SK-MEL-5 (cell line): ENCODE results near the gene PIH1D2. TPM values are rescaled to one million over a fixed set of nuclear protein-coding genes. Genes with fewer than 3 reads are reported as not detected.
"Not testable (repeated sequence)": the region's sequence is repeated elsewhere in the genome, so short reads cannot be mapped to it uniquely, and the experiment has no call there.

Source experiments
- DNase-seq: peaks from one replicate; pipeline ENCODE4 v3.0.0-alpha.2; 2016; ENCODE audit warnings: low read depth, low spot score
- in situ Hi-C: cut with HindIII; loops from 2 replicates; pipeline ENCODE4 v1.10.0; 2016; ENCODE audit warnings: low sequenced_read_pairs, high pct_unique_total_duplicates, low pct_unique_long_range_greater_than_20kb
- total RNA-seq: library from RNA; depleted of rRNA; stranded (reverse); fragments of >200 nt; shearing (Covaris generic); gene quantifications from 2 replicates; pipeline ENCODE4 v1.2.3, GENCODE V29; 2014

PIH1D2 gene
- total RNA-seq, 1 experiment from 2014 or later = 1.1 TPM

DNA sequence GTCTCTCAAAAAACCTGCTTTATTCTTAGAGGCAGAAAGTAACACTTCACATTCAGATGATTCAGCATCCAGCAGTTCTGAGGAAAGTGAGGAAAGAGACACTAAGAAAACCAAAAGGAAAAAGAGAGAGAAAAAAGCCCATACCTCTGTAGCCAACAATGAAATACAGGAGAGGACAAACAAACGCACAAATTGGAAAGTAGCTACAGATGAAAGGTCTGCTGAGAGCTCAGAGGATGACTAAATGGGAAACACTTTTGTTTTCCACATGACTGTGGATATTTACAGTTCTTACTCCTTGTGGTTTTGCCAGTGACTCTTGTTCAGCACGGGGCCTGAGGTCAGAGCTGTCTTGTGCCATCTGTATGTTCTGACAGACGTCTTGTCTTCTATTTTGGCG is 8.9 kb upstream of the PIH1D2 start:
- in situ Hi-C loops = no loop called here
- DNase-seq = peak; percentile 78

GRCh38 chr11:112062923-112063322 is 10.9 kb downstream of the PIH1D2 start:
- in situ Hi-C loops = no loop called here
- no peak for DNase-seq

DNA sequence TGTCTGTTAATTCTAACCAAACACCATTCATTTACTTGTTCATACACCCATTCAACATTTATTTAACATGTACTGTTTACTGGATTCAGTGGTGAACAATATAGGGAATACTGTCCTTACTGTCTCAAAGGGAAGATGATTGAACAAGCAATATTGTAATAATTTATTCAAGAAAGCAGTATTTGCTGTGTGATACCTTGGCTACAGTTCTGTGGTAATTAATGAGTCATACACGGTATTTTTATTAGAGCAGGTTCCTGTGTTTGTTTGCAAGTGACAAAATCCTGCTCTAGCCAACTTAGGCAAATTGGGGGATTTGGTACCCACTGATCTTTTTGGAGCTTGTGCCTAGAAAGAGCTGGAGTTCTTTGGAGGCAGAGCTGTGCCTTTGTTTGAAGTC is 15.7 kb downstream of the PIH1D2 start:
- in situ Hi-C loops = no loop called here
- DNase-seq = no peak

- no peak for DNase-seq
- in situ Hi-C loops = no loop called here
Measured at GRCh38 chr11:112057170-112057569, 16.6 kb downstream of the PIH1D2 start.

DNA sequence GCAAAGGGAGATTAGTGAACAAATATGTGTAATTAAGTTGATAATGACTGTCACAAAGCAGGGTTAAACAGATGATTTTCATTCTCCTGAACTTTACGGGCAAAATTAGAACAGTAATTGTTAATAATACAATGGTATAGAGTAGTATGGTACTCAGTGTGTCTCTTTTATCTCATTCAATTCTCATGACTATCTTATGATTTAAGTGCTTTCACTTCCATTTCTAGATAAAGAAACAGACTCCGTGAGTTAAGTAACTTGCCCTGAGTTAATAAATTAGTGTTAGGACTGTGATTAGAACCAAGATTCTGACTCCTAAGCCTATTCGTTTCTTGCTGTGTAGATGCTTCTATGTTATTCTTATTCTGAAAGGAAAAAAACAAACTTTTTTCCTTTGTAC is 22.0 kb downstream of the PIH1D2 start:
- DNase-seq = no peak
- in situ Hi-C loops = no loop called here

- in situ Hi-C loops = no loop called here
- no peak for DNase-seq
Measured at GRCh38 chr11:112050721-112051120, 23.1 kb downstream of the PIH1D2 start.

- in situ Hi-C loops = no loop called here
- no peak for DNase-seq
Measured at GRCh38 chr11:112049777-112050176, 24.0 kb downstream of the PIH1D2 start.

DNA sequence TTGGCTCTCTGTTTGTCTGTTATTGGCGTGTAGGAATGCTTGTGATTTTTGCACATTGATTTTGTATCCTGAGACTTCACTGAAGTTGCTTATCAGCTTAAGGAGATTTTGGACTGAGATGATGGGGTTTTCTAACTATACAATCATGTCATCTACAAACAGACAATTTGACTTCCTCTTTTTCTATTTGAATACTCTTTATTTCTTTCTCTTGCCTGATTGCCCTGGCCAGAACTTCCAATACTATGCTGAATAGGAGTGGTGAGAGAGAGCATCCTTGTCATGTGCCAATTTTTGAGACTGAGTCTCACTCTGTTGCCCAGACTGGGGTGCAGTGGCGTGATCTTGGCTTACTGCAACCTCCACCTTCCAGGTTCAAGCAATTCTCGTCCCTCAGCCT is 25.6 kb downstream of the PIH1D2 start:
- DNase-seq, in situ Hi-C loops: not testable (repeated sequence)

DNA sequence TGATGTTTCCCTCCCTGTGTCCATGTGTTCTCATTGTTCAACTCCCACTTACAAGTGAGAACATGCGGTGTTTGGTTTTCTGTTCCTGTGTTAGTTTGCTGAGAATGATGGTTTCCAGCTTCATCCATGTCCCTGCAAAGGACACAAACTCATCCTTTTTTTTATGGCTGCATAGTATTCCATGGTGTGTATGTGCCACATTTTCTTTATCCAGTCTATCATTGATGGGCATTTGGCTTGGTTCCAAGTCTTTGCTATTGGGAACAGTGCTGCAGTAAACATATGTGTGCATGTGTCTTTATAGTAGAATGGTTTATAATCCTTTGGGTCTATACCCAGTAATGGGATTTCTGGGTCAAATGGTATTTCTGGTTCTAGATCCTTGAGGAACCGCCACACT is 27.2 kb downstream of the PIH1D2 start:
- in situ Hi-C loops = not testable (repeated sequence)

DNA sequence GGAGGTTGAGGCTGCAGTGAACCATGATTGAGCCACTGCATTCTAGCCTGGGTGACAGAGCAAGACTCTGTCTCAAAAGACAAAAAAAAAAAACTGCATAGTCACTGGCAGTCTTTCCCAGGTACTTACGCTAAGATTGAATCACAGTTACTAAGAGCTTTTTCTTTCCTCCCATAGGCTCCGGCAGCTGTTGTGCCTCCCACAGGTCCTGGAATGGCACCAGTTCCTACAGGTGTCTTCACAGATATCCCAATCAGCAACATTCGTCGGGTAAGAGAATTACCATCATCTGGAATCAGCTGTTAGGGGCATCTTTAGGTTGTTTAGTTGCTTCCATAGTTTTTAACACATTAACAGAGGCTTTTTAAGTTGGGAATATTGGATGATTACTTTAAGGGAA is 28.9 kb downstream of the PIH1D2 start:
- in situ Hi-C loops = no loop called here
- no peak for DNase-seq

More for the DNA sequence above, 27.2 kb downstream of the PIH1D2 start:
- not testable (repeated sequence) for DNase-seq

DNA sequence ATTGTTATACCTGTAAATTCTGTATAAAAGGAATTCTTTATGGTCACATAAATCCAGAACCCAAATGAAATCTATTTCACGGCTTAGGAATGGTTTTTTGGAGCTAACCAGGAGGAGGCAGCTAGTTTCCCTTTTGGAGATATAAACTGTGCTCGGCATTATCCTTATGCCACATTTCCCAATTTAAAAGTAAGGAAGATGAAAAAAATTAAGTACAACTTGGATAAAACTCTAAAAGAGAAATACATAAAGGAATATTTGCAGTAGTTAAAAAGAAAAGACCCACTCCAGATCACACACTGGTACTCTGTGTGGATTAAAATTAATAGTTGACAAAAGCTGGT is 30.9 kb downstream of the PIH1D2 start:
- in situ Hi-C loops = no loop called here
- no peak for DNase-seq

GRCh38 chr11:112042161-112042960 is 31.5 kb downstream of the PIH1D2 start:
- in situ Hi-C loops = no loop called here
- no peak for DNase-seq

- DNase-seq = no peak
- in situ Hi-C loops = no loop called here
Measured at GRCh38 chr11:112037527-112037926, 36.3 kb downstream of the PIH1D2 start.

GRCh38 chr11:112033902-112034301 is 39.9 kb downstream of the PIH1D2 start:
- in situ Hi-C loops = no loop called here
- no peak for DNase-seq

GRCh38 chr11:112029460-112029859 is 44.4 kb downstream of the PIH1D2 start:
- in situ Hi-C loops = no loop called here

DNA sequence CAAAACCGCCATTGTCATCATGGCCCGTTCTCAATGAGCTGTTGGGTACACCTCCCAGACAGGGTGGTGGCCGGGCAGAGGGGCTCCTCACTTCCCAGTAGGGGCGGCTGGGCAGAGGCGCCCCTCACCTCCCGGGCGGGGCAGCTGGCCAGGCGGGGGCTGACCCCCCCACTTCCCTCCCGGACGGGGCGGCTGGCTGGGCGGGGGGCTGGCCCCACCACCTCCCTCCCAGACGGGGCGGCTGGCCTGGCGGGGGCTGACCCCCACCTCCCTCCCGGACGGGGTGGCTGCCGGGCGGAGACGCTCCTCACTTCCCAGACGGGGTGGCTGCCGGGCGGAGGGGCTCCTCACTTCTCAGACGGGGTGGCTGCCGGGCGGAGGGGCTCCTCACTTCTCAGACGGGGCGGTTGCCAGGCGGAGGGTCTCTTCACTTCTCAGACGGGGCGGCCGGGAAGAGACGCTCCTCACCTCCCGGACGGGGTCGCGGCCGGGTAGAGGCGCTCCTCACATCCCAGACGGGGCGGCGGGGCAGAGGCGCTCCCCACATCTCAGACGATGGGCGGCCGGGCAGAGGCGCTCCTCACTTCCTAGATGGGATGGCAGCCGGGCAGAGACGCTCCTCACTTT is 46.9 kb downstream of the PIH1D2 start:
- in situ Hi-C loops = not testable (repeated sequence)

More at GRCh38 chr11:112029460-112029859, 44.4 kb downstream of the PIH1D2 start:
- no peak for DNase-seq

GRCh38 chr11:112025707-112026106 is 48.1 kb downstream of the PIH1D2 start:
- no peak for DNase-seq
- in situ Hi-C loops = no loop called here

More for the DNA sequence above, 46.9 kb downstream of the PIH1D2 start:
- DNase-seq = not testable (repeated sequence)

DNA sequence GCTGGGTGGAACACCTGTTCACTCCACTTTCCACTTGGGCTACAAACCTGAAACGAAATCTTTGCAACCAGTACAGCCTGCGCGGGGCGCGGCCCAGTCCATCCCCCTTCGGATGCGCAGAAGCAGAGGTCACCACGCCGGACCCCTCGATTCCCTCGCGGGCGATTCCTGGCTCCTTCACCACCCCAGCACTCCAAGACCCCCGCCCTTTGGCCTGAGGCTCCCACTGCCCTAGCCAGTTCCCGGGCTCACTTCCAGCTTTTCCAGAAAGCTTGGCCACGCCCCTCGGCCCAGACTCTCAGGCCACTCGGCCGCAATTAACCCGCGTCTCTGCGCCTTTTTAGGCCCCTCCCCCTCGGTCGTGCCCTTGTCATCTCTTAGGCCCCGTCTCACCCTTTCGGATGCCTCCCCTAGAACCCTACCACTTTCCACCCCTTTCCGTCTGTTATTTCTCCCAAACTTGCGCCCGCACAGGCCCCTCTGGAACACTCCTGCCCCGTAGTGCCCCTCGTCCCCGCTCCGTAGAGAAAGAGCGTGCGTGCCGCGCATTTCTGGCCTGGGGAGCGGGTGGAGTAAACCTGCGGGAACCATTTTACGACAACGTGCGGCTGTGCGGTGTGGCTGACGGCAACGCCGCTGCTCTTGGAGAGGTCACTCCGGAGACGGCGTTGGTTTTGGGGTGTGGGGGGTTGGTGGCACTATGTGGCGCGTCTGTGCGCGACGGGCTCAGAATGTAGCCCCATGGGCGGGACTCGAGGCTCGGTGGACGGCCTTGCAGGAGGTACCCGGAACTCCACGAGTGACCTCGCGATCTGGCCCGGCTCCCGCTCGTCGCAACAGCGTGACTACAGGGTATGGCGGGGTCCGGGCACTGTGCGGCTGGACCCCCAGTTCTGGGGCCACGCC is 48.8 kb downstream of the PIH1D2 start, which contains the start of gene DLAT:
Gene DLAT, plus strand, starts transcription at position 636 of the 906 bp plus-strand sequence. Its CDS starts 65 bp downstream, at position 701.
- DNase-seq = peak; percentile 74
- in situ Hi-C loops = no loop called here
